Omental fat pad (tissue), 4 donors: ENCODE measurements around the gene ZNF543. TPM values are rescaled to one million over a fixed set of nuclear protein-coding genes. Genes with fewer than 3 reads are reported as not detected.

Source experiments
- ATAC-seq: fragments of 150-250 bp; one replicate; pipeline ENCODE4 v1.9.1; 2016; ENCODE audit warnings: mild to moderate bottlenecking, moderate library complexity; ENCODE audit not compliant: low FRiP score
- DNase-seq: peaks from one replicate; pipeline ENCODE4 v3.0.0-alpha.2; 2019; ENCODE audit warnings: low spot score
- CTCF ChIP-seq, 3 donors: fragments of 450-650 bp; IDR thresholded peaks; one replicate each; pipeline ENCODE4 v1.5.1; 2016 to 2017; ENCODE audit warnings: antibody characterized with exemption in 3 of 3, mild to moderate bottlenecking in 3 of 3, moderate library complexity in 2 of 3
- total RNA-seq, 4 donors: library from RNA; depleted of rRNA; stranded (reverse); fragments of >200 nt; gene quantifications; one replicate each; pipeline ENCODE4 v1.1.0, GENCODE V29; 2016

The ZNF543 gene
- total RNA-seq, 4 donors from 2014 or later, result 5.6 to 8.4 (median 7.3) TPM

GRCh38 chr19:57302727-57303401 lies 17.4 kb upstream of the ZNF543 start:
- ATAC-seq, result no peak
- no peak for TF ChIP-seq CTCF (IDR thresholded peaks at IDR 0.05)
- no peak for DNase-seq

GRCh38 chr19:57305056-57305455 lies 15.2 kb upstream of the ZNF543 start:
- ATAC-seq, result no peak
- no peak for DNase-seq
- TF ChIP-seq CTCF (IDR thresholded peaks at IDR 0.05), result no peak

- no peak for TF ChIP-seq CTCF (IDR thresholded peaks at IDR 0.05)
- DNase-seq (no peak), ATAC-seq (no peak)
Measured at GRCh38 chr19:57308514-57308913, 11.8 kb upstream of the ZNF543 start.

GRCh38 chr19:57310792-57311191 lies 9.5 kb upstream of the ZNF543 start:
- DNase-seq (no peak), ATAC-seq (no peak)
- TF ChIP-seq CTCF (IDR thresholded peaks at IDR 0.05), result no peak

DNA sequence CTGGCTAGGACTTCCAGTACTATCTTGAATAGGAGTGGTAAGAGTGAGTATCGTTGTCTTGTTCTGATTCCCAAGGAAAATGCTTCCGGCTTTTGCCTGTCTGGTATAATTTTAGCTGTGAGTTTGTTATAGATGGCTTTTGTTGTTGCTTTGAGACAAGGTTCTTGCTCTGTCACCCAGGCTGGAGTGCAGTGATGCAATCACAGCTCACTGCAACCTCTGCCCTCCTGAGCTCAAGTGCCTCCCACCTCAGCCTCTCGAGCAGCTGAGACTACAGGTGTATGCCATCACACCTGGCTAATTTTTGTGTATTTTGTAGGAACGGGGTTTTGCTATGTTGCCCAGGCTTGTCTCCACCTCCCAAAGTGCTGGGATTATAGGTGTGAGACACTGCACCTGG lies 6.1 kb upstream of the ZNF543 start:
- no peak for ATAC-seq
- TF ChIP-seq CTCF (IDR thresholded peaks at IDR 0.05), result no peak

DNA sequence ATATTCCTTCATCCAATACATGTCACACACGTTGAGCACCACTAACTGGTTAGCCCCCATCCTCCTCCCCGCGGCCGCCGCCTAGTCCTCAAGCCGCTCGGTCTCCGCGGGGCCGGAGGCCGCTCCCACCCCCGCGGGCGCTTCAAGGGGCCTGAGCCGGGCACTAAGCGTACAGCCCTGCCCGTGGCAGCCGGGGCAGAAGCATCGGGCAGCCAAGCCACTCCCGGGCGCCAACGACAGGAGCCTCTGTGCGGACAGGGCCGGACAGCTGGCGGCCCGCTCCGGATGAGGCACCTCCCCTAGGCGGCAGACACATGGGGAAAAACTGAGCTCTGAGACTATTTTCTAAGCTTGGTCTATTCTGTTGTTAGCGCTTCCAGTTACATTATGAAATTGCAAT lies 2.8 kb upstream of the ZNF543 start:
- DNase-seq (no peak), ATAC-seq (no peak)
- TF ChIP-seq CTCF (IDR thresholded peaks at IDR 0.05), result no peak

More for the DNA sequence above, 6.1 kb upstream of the ZNF543 start:
- no peak for DNase-seq

DNA sequence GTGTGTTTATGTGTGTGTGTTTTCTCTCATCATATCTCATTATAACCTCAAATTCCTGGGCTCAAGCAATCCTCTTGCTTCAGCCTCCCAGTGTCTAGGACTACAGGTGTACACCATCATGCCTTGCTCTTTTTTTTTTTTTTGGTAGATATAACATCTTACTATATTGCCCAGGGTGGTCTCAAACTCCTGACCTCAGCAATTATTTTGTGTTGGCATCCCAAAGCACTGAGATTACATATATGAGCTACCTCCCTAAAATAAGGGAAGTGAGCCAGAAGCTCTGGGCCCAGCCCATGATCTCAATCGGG lies 448 bp upstream of the ZNF543 start:
- no peak for TF ChIP-seq CTCF (IDR thresholded peaks at IDR 0.05)
- ATAC-seq (no peak), DNase-seq (no peak)
